Activated CD8-positive, alpha-beta memory T cell treated with anti-CD3 and anti-CD28 coated beads, Interleukin-2, amount 50 U/mL, for 4 hours (primary cell): ENCODE data around the gene SRGAP1.
"Not testable (repeated sequence)": the region's sequence is repeated elsewhere in the genome, so short reads cannot be mapped to it uniquely, and the experiment has no call there.

ENCODE experiments used
- DNase-seq: peaks from one replicate; pipeline ENCODE4 v3.0.0-alpha.2; 2020

Gene SRGAP1

GRCh38 chr12:64018116-64018515 is 173.6 kb downstream of the SRGAP1 start:
- DNase-seq = not testable (repeated sequence)

- no peak for DNase-seq
Observed at GRCh38 chr12:64018524-64018923, 174.0 kb downstream of the SRGAP1 start.

GRCh38 chr12:64019101-64019500 is 174.6 kb downstream of the SRGAP1 start:
- DNase-seq = no peak

GRCh38 chr12:64019654-64020053 is 175.2 kb downstream of the SRGAP1 start:
- no peak for DNase-seq

GRCh38 chr12:64025174-64025958 is 180.9 kb downstream of the SRGAP1 start:
- no peak for DNase-seq

- DNase-seq = no peak
Observed at GRCh38 chr12:64027311-64027710, 182.8 kb downstream of the SRGAP1 start.

- DNase-seq = no peak
Observed at GRCh38 chr12:64028541-64028940, 184.0 kb downstream of the SRGAP1 start.

GRCh38 chr12:64029013-64029857 is 184.7 kb downstream of the SRGAP1 start:
- no peak for DNase-seq

GRCh38 chr12:64030155-64030554 is 185.7 kb downstream of the SRGAP1 start:
- DNase-seq = no peak

GRCh38 chr12:64034056-64034455 is 189.6 kb downstream of the SRGAP1 start:
- DNase-seq = not testable (repeated sequence)

- DNase-seq = no peak
Observed at GRCh38 chr12:64034901-64035576, 190.5 kb downstream of the SRGAP1 start.

GRCh38 chr12:64036414-64036813 is 191.9 kb downstream of the SRGAP1 start:
- no peak for DNase-seq

- no peak for DNase-seq
Observed at GRCh38 chr12:64039281-64039871, 194.9 kb downstream of the SRGAP1 start.

- no peak for DNase-seq
Observed at GRCh38 chr12:64042911-64043310, 198.4 kb downstream of the SRGAP1 start.

- no peak for DNase-seq
Observed at GRCh38 chr12:64044191-64044590, 199.7 kb downstream of the SRGAP1 start.

- DNase-seq = no peak
Observed at GRCh38 chr12:64051057-64051456, 206.6 kb downstream of the SRGAP1 start.

- DNase-seq = no peak
Observed at GRCh38 chr12:64053117-64053516, 208.6 kb downstream of the SRGAP1 start.

- DNase-seq = no peak
Observed at GRCh38 chr12:64054079-64054520, 209.6 kb downstream of the SRGAP1 start.

GRCh38 chr12:64056741-64057140 is 212.2 kb downstream of the SRGAP1 start:
- DNase-seq = no peak

- DNase-seq = no peak
Observed at GRCh38 chr12:64057706-64058105, 213.2 kb downstream of the SRGAP1 start.

GRCh38 chr12:64058541-64059265 is 214.2 kb downstream of the SRGAP1 start:
- DNase-seq = no peak

- no peak for DNase-seq
Observed at GRCh38 chr12:64059685-64060084, 215.2 kb downstream of the SRGAP1 start.
